SK-N-SH (cell line): Measurements from ENCODE around the gene ATF6. TPM values are rescaled to one million over a fixed set of nuclear protein-coding genes. Genes with fewer than 3 reads are reported as not detected.

ENCODE experiments used
- CTCF ChIA-PET: fragments of 300-600, 350-600 bp; formaldehyde crosslinking; extraction: SDS; loops from one replicate; lab custom pipeline; 2021; lab: Yijun Ruan, JAX
- POLR2A ChIA-PET: fragments of 350-600 bp; sonication (Branson Sonifier 250); formaldehyde crosslinking; extraction: SDS; loops from one replicate; lab custom pipeline; 2020; ENCODE audit warnings: antibody characterized with exemption, inconsistent platforms; lab: Yijun Ruan, JAX
- DNase-seq: peaks from one replicate; pipeline ENCODE4 v3.0.0; 2012
- H2AFZ ChIP-seq: fragments of 200-600 bp; sonication (generic); 2 replicates; pipeline ENCODE4 v1.8.1; 2016; ENCODE audit warnings: antibody characterized with exemption, mild to moderate bottlenecking, low read depth
- H3F3A ChIP-seq: fragments of 200-600 bp; sonication (generic); replicated peaks from 2 replicates; pipeline ENCODE3; 2016; ENCODE audit warnings: antibody characterized with exemption, mild to moderate bottlenecking; ENCODE audit not compliant: insufficient read depth
- H3K27ac ChIP-seq, 2 experiments: fragments of 200-500 bp in 1 of 2; fragments of 200-600 bp in 1 of 2; sonication (Bioruptor generic) in 1 of 2; sonication (generic), shearing (Covaris generic) in 1 of 2; 2 replicates each; pipeline versions ENCODE4 v1.5.1 to v1.6.1; 2014 to 2016; ENCODE audit warnings: low read depth in 2 of 2, inconsistent platforms in 1 of 2, low read length in 1 of 2, mild to moderate bottlenecking in 1 of 2, mixed read lengths in 1 of 2
- H3K27me3 ChIP-seq: fragments of 200-600 bp; sonication (generic), shearing (Covaris generic); 2 replicates; pipeline ENCODE4 v1.6.1; 2016; ENCODE audit warnings: mixed run types; ENCODE audit not compliant: insufficient read depth
- H3K36me3 ChIP-seq, 2 experiments: fragments of 200-500 bp in 1 of 2; fragments of 200-600 bp in 1 of 2; sonication (Bioruptor generic) in 1 of 2; sonication (generic) in 1 of 2; replicated peaks in 1 of 2; 2 replicates each; pipeline versions ENCODE3 to v1.5.1; 2014 to 2016; ENCODE audit warnings: low read length in 1 of 2, mild to moderate bottlenecking in 1 of 2; ENCODE audit not compliant: insufficient read depth in 2 of 2, control insufficient read depth in 1 of 2
- H3K4me1 ChIP-seq, 2 experiments: fragments of 200-500 bp in 1 of 2; fragments of 200-600 bp in 1 of 2; sonication (Bioruptor generic) in 1 of 2; sonication (generic), shearing (Covaris generic) in 1 of 2; 2 replicates each; pipeline versions ENCODE4 v1.5.1 to v1.6.1; 2014 to 2016; ENCODE audit warnings: low read depth in 1 of 2, low read length in 1 of 2, mixed run types in 1 of 2; ENCODE audit not compliant: insufficient read depth in 2 of 2, control insufficient read depth in 1 of 2
- H3K4me2 ChIP-seq: fragments of 200-600 bp; sonication (generic), shearing (Covaris generic); 2 replicates; pipeline ENCODE4 v1.6.1; 2017; ENCODE audit warnings: mixed run types
- H3K4me3 ChIP-seq, 2 experiments: fragments of 200-500 bp in 1 of 2; fragments of 200-600 bp in 1 of 2; sonication (Bioruptor generic) in 1 of 2; sonication (generic), shearing (Covaris generic) in 1 of 2; 2 replicates each; pipeline versions ENCODE4 v1.5.1 to v1.8.1; 2014 to 2016; ENCODE audit warnings: low read depth in 2 of 2, inconsistent platforms in 1 of 2, low read length in 1 of 2, mild to moderate bottlenecking in 1 of 2, mixed read lengths in 1 of 2, moderate library complexity in 1 of 2
- H3K79me2 ChIP-seq: fragments of 200-600 bp; sonication (generic); 2 replicates; pipeline ENCODE4 v1.8.1; 2017; ENCODE audit warnings: mild to moderate bottlenecking; ENCODE audit not compliant: insufficient read depth
- H3K9ac ChIP-seq: fragments of 200-600 bp; sonication (generic); 2 replicates; pipeline ENCODE4 v1.6.1; 2017; ENCODE audit warnings: mixed run types
- H3K9me2 ChIP-seq: fragments of 200-600 bp; sonication (generic); 2 replicates; pipeline ENCODE4 v1.6.1; 2017; ENCODE audit warnings: mixed run types
- H3K9me3 ChIP-seq: fragments of 200-600 bp; sonication (generic); 2 replicates; pipeline ENCODE4 v1.6.1; 2017; ENCODE audit warnings: mixed run types, mild to moderate bottlenecking, moderate library complexity
- H4K20me1 ChIP-seq: fragments of 200-600 bp; sonication (generic); 2 replicates; pipeline ENCODE4 v1.6.1; 2017; ENCODE audit warnings: mild to moderate bottlenecking, mixed run types; ENCODE audit not compliant: insufficient read depth
- EP300 ChIP-seq, 2 experiments: IDR thresholded peaks; 2 replicates each; pipeline versions ENCODE4 v1.4.0 to v1.6.1; 2012; ENCODE audit warnings: borderline replicate concordance in 1 of 2, low read depth in 1 of 2, low read length in 1 of 2
- EZH2phosphoT487 ChIP-seq: fragments of 200-600 bp; sonication (generic); IDR thresholded peaks from 2 replicates; pipeline ENCODE4 v1.6.1; 2017; ENCODE audit warnings: low read depth, mixed run types, mild to moderate bottlenecking, antibody characterized with exemption, moderate library complexity, borderline replicate concordance
- FOXM1 ChIP-seq: IDR thresholded peaks from 2 replicates; pipeline ENCODE4 v1.4.0; 2012; ENCODE audit warnings: low read depth, mild to moderate bottlenecking
- GABPA ChIP-seq: IDR thresholded peaks from 2 replicates; pipeline ENCODE4 v1.4.0; 2012; ENCODE audit warnings: low read depth, mild to moderate bottlenecking
- GATA2 ChIP-seq: sonication (generic); formaldehyde crosslinking; IDR thresholded peaks from 2 replicates; pipeline ENCODE4 v1.5.0; 2020; ENCODE audit warnings: mild to moderate bottlenecking, missing genetic modification reagents
- JUND ChIP-seq: IDR thresholded peaks from 2 replicates; pipeline ENCODE4 v1.4.0; 2012
- MXI1 ChIP-seq: IDR thresholded peaks from 2 replicates; pipeline ENCODE4 v1.6.1; 2012; ENCODE audit warnings: mild to moderate bottlenecking, low read depth, low read length, improper control_type of control experiment
- NFIC ChIP-seq: IDR thresholded peaks from 2 replicates; pipeline ENCODE4 v1.4.0; 2012; ENCODE audit warnings: borderline replicate concordance
- NRF1 ChIP-seq: IDR thresholded peaks from 2 replicates; pipeline ENCODE4 v1.6.1; 2012; ENCODE audit warnings: low read depth, mild to moderate bottlenecking, low read length
- RAD21 ChIP-seq: IDR thresholded peaks from 2 replicates; pipeline ENCODE4 v1.6.1; 2012; ENCODE audit warnings: mild to moderate bottlenecking, low read length
- RFX5 ChIP-seq: IDR thresholded peaks from 2 replicates; pipeline ENCODE4 v1.6.1; 2012; ENCODE audit warnings: mild to moderate bottlenecking, improper control_type of control experiment, low read length
- RXRA ChIP-seq: IDR thresholded peaks from 2 replicates; pipeline ENCODE4 v1.4.0; 2012; ENCODE audit warnings: low read depth, mild to moderate bottlenecking, borderline replicate concordance
- SIN3A ChIP-seq: IDR thresholded peaks from 2 replicates; pipeline ENCODE4 v1.6.1; 2012; ENCODE audit warnings: low read depth, mild to moderate bottlenecking, low read length, moderate library complexity, borderline replicate concordance
- TCF12 ChIP-seq: IDR thresholded peaks from 2 replicates; pipeline ENCODE4 v1.4.0; 2012
- TEAD4 ChIP-seq: IDR thresholded peaks from 2 replicates; pipeline ENCODE4 v1.4.0; 2012; ENCODE audit warnings: mild to moderate bottlenecking, borderline replicate concordance; ENCODE audit not compliant: insufficient read depth
- WGBS: methylation state at CpG from one replicate; pipeline ENCODE4 v1.1.6; 2017; ENCODE audit warnings: low lambda C conversion rate; 5-methylcytosine and 5-hydroxymethylcytosine counted together
- polyA plus RNA-seq, 3 experiments: library from polyadenylated mRNA; depleted of rRNA; stranded (reverse); fragments of >200 nt; gene quantifications; 2 replicates each; pipeline ENCODE4 v1.2.3, GENCODE V29; 2012
- TF ChIP-seq, protein P1 (sequence below): IDR thresholded peaks from 2 replicates; pipeline ENCODE4 v1.4.0; 2012; ENCODE audit warnings: low read depth, borderline replicate concordance
- TF ChIP-seq, protein P2 (sequence below): IDR thresholded peaks from 2 replicates; pipeline ENCODE4 v1.4.0; 2012; ENCODE audit warnings: low read depth
- TF ChIP-seq, protein P3 (sequence below): IDR thresholded peaks from 2 replicates; pipeline ENCODE4 v1.4.0; 2012; ENCODE audit warnings: low read depth, borderline replicate concordance

The ATF6 gene
- polyA plus RNA-seq, 1 of the 3 experiments (the other 2 are of a cell fraction): 8.8 TPM

DNA sequence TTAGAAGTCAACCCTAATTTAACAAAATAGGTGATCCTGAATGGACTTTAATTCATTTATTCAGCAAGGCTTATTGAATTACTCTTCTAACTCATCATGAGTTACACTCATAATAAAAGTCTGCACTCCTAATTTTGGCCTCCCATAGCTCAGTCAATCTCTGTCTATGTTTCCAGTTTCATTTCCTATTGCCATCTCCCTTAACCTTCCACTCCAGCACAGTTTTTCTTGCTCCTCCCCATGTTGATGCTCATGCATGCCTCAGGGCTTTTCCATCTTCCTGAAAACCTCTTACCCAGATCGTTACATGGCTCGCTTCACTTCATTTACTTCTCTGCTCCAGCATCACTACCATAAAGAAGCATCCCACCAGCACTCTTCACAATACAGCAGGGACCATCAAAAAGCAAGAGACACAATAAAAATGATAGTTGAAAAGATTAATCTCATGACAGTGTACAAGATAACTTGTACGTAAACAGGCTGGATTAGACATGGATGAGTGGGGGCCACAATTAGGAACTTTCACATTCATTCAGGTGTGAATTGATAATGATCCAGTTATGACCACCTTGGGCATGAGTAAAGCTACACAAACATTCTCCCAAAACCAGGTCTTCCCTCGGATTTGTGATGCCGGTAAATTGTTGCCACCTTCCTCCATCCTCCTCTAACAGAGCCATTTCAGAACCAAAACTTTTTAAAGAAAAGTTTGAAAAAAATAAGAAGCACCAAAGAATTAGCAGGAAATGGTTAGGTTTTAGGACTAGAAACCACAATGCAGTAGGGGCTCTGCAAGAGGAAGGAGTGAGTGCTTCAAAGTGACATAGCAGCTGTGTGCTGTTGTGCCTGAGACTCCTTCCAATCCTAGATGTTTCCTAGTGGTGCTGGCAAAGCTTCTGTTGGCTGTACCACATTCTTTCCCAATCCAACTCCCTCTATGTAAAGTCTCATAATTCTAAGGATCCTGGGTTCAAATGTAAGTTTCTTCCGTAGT, 167.8 kb downstream of the ATF6 start:
- Histone ChIP-seq H3K9me2 (no peaks in the 10 kb centered on the region), H3K36me3 (peaks cover 0 to 2% of the 10 kb centered on the region in 2 experiments), H2AFZ (no peak overlapping the region), H3K4me2 (no peak overlapping the region), H3F3A (peaks cover 20% of the 10 kb centered on the region), H3K79me2 (no peaks in the 10 kb centered on the region), H3K9me3 (no peaks in the 10 kb centered on the region), H3K9ac (no peak overlapping the region), H3K27me3 (no peaks in the 10 kb centered on the region), H3K4me1 (peaks cover 5 to 15% of the 10 kb centered on the region in 2 experiments), H4K20me1 (no peaks in the 10 kb centered on the region), H3K4me3 (no peak overlapping the region)
- ChIA-PET CTCF (no interaction called here), POLR2A (no interaction called here)
- DNase-seq: no peak
- 86% methylated on average over 6 of the region's 6 CpGs for WGBS
- TF ChIP-seq MXI1 (no peak), SIN3A (no peak), RAD21 (no peak), NFIC (no peak), TCF12 (no peak), EZH2phosphoT487 (no peak), RXRA (no peak), FOXM1 (no peak), GABPA (no peak), EP300 (IDR thresholded peaks at IDR 0.05; ENCODE audit: borderline replicate concordance in 1 of 2, low read depth in 1 of 2, low read length in 1 of 2) (no peak), NRF1 (no peak), JUND (no peak), GATA2 (CRISPR knock-in tag) (no peak), RFX5 (no peak), TEAD4 (no peak)
- TF ChIP-seq, protein P1, sequence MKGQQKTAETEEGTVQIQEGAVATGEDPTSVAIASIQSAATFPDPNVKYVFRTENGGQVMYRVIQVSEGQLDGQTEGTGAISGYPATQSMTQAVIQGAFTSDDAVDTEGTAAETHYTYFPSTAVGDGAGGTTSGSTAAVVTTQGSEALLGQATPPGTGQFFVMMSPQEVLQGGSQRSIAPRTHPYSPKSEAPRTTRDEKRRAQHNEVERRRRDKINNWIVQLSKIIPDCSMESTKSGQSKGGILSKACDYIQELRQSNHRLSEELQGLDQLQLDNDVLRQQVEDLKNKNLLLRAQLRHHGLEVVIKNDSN: no peak
- TF ChIP-seq, protein P2, sequence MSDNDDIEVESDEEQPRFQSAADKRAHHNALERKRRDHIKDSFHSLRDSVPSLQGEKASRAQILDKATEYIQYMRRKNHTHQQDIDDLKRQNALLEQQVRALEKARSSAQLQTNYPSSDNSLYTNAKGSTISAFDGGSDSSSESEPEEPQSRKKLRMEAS: no peak
- TF ChIP-seq, protein P3, sequence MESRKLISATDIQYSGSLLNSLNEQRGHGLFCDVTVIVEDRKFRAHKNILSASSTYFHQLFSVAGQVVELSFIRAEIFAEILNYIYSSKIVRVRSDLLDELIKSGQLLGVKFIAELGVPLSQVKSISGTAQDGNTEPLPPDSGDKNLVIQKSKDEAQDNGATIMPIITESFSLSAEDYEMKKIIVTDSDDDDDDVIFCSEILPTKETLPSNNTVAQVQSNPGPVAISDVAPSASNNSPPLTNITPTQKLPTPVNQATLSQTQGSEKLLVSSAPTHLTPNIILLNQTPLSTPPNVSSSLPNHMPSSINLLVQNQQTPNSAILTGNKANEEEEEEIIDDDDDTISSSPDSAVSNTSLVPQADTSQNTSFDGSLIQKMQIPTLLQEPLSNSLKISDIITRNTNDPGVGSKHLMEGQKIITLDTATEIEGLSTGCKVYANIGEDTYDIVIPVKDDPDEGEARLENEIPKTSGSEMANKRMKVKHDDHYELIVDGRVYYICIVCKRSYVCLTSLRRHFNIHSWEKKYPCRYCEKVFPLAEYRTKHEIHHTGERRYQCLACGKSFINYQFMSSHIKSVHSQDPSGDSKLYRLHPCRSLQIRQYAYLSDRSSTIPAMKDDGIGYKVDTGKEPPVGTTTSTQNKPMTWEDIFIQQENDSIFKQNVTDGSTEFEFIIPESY: no peak
- TF ChIP-seq, all 33 proteins: peak for 0
- no peak overlapping the region for H3K27ac ChIP-seq
